AG04449 (cell line): ENCODE results near the gene IZUMO4.

Experiments
- CTCF ChIA-PET: fragments of 350-600 bp; formaldehyde crosslinking; extraction: SDS; loops from one replicate; lab custom pipeline; 2021; ENCODE audit warnings: antibody characterized with exemption; lab: Yijun Ruan, JAX
- POLR2A ChIA-PET: fragments of 400-600, 350-600 bp; formaldehyde crosslinking; extraction: SDS; loops from one replicate; lab custom pipeline; 2020; ENCODE audit warnings: antibody characterized with exemption, inconsistent platforms; lab: Yijun Ruan, JAX
- DNase-seq: peaks from one replicate; pipeline ENCODE4 v3.0.0-alpha.2; 2010; ENCODE audit warnings: low read depth, low spot score
- H3K4me3 ChIP-seq: 2 replicates; pipeline ENCODE4 v1.5.1; 2011; ENCODE audit warnings: low read depth, mild to moderate bottlenecking, control low read depth, low read length
- TF ChIP-seq, protein P1 (sequence below): IDR thresholded peaks from one replicate; pipeline ENCODE4 v1.5.1; 2011; ENCODE audit warnings: mild to moderate bottlenecking, moderate library complexity, low read length, control low read depth, inconsistent platforms; ENCODE audit not compliant: insufficient read depth; ENCODE audit errors: missing control alignments

Gene IZUMO4

GRCh38 chr19:2048959-2049740, 47.6 kb upstream of the IZUMO4 start:
- TF ChIP-seq, protein P1, sequence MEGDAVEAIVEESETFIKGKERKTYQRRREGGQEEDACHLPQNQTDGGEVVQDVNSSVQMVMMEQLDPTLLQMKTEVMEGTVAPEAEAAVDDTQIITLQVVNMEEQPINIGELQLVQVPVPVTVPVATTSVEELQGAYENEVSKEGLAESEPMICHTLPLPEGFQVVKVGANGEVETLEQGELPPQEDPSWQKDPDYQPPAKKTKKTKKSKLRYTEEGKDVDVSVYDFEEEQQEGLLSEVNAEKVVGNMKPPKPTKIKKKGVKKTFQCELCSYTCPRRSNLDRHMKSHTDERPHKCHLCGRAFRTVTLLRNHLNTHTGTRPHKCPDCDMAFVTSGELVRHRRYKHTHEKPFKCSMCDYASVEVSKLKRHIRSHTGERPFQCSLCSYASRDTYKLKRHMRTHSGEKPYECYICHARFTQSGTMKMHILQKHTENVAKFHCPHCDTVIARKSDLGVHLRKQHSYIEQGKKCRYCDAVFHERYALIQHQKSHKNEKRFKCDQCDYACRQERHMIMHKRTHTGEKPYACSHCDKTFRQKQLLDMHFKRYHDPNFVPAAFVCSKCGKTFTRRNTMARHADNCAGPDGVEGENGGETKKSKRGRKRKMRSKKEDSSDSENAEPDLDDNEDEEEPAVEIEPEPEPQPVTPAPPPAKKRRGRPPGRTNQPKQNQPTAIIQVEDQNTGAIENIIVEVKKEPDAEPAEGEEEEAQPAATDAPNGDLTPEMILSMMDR, result no peak
- no peak for DNase-seq
- peak overlapping the region; percentile 73 for H3K4me3 ChIP-seq
- ChIA-PET POLR2A (interaction anchor here (1.2 to 1.6 kb wide), 3 partner anchors 9 to 24 kb away, joined by 4 read pairs; no protein-coding TSS in a partner anchor), CTCF (interaction anchor here (0.9 to 2.3 kb wide), 5 partner anchors 16 to 43 kb away, joined by 3 to 16 read pairs (median 4); no protein-coding TSS in a partner anchor)

DNA sequence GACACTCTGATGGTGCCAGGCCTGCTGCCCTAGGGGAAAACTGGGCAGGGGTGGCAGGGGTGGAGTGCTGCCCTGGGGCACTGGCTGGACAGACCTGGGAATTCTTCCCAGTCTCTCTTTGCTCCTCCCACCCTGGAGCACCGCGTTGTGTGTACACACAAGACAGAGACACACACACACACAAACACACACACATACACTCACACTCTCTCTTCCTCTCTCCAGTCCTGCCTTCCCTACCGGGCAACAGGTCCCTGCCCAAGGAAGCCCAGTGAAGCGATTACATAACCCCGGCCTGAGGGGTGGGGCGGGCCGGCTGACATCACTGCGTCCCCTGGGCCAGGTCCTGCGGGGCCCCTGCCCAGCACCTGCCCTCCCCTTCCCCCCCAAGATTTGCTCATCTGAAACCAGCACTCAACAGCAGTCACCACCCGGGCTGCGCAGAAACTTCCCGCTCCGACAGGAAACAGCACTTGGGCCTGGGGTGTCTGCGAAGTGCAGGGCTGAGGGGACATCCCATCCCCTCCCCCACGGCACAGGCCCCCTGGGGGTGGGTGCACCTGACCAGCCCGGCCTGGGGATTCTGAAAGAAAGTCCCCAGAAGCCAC, 46.9 kb upstream of the IZUMO4 start:
- POLR2A ChIA-PET, result interaction anchor here (1.2 to 1.6 kb wide), 3 partner anchors 8 to 11 kb away, joined by 3 to 4 read pairs (median 4); no protein-coding TSS in a partner anchor
- H3K4me3 ChIP-seq, result peak overlapping the region; percentile 73
- CTCF ChIA-PET, result interaction anchor here (0.9 to 1.8 kb wide), 4 partner anchors 17 to 42 kb away, joined by 3 to 5 read pairs (median 4); no protein-coding TSS in a partner anchor
- TF ChIP-seq, protein P1, result no peak
- no peak for DNase-seq

- DNase-seq, result no peak
- POLR2A ChIA-PET, result interaction anchor here (1.2 kb wide), 1 partner anchor 8 kb away, joined by 3 read pairs; no protein-coding TSS in a partner anchor
- peak overlapping the region; percentile 73 for H3K4me3 ChIP-seq
- CTCF ChIA-PET, result interaction anchor here (0.9 to 1.8 kb wide), 3 partner anchors 17 to 38 kb away, joined by 3 to 5 read pairs (median 4); no protein-coding TSS in a partner anchor
- TF ChIP-seq, protein P1, result no peak
Measured at GRCh38 chr19:2050349-2050990, 46.2 kb upstream of the IZUMO4 start.

DNA sequence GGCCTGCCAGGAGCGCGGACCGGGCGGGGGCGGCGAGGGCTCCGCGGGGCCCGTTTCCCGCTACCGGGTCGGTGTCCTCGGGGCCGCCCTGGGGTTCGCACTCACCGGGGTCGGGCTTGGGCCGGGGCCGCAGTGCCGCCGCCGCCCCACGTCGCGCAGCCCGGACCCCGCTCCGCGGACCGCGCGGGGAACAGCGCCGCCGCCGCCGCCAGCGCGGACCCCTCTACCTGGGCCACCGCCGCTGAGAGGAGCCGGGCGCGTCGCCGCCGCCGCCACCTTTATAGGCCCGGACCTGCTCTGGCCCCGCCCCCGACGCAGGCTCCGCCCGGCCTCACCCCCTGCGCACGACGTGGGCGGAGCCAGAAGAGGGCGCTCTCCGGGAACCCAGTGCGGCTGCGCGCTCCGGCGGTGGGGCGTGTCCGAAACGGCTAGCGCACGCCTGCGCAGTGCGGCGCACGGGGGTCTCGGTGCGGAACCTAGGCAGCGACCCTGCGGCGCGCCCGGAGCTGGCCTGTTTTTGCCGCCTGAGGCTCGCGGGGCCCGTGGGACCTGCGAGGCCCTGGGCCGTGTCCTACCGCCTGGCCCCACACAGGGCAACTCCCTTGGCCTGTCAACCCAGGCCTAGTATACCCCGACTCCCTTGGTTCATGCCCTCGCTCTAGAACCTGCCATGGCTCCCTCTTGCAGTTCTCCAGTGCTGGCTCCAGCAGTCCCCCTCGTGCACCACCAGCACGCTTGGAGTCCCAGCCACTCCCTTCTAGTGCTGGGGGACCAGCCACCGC, 45.5 kb upstream of the IZUMO4 start, which contains the start of gene MKNK2:
MKNK2 (minus strand) TSS at position 254 of the 782 bp plus-strand sequence. CDS start 393 bp downstream, outside the sequence.
- POLR2A ChIA-PET, result interaction anchor here (0.6 to 2.1 kb wide), 5 partner anchors 9 to 19 kb away, joined by 3 to 11 read pairs (median 3); no protein-coding TSS in a partner anchor
- DNase-seq, result no peak
- peak within 1 kb of the TSS; percentile 73 for H3K4me3 ChIP-seq
- CTCF ChIA-PET, result interaction anchor here (0.6 to 2.8 kb wide), 11 partner anchors 8 to 265 kb away, joined by 3 to 15 read pairs (median 4); no protein-coding TSS in a partner anchor
- TF ChIP-seq, protein P1, result peak; percentile 79

- CTCF ChIA-PET, result interaction anchor here (0.6 to 2.8 kb wide), 11 partner anchors 9 to 264 kb away, joined by 3 to 15 read pairs (median 4); no protein-coding TSS in a partner anchor
- TF ChIP-seq, protein P1, result no peak
- no peak overlapping the region for H3K4me3 ChIP-seq
- POLR2A ChIA-PET, result interaction anchor here (0.6 to 2.1 kb wide), 5 partner anchors 8 to 43 kb away, joined by 3 to 11 read pairs (median 4); no protein-coding TSS in a partner anchor
- no peak for DNase-seq
Measured at GRCh38 chr19:2051773-2052704, 44.7 kb upstream of the IZUMO4 start.
